B cell (primary cell): ENCODE results near the gene OVCA2. TPM values are rescaled to one million over a fixed set of nuclear protein-coding genes. Genes with fewer than 3 reads are reported as not detected.

Experiments
- ATAC-seq: fragments of 200-7000 bp; cut with Tn5 transposase; one replicate; pipeline ENCODE4 v1.10.0; 2021; ENCODE audit warnings: low read depth, mild to moderate bottlenecking, moderate number of reproducible peaks, moderate library complexity
- CTCF ChIA-PET: fragments of 350-600 bp; sonication (Branson Sonifier 250); formaldehyde crosslinking; loops from one replicate; lab custom pipeline; 2021; ENCODE audit warnings: antibody characterized with exemption, inconsistent platforms; lab: Charles Lee
- POLR2A ChIA-PET: fragments of 350-600 bp; sonication (Branson Sonifier 250); formaldehyde crosslinking; loops from one replicate; lab custom pipeline; 2021; ENCODE audit warnings: antibody characterized with exemption; lab: Charles Lee
- DNase-seq: peaks from one replicate; pipeline ENCODE4 v3.0.0; 2013
- H2AFZ ChIP-seq: 2 replicates; pipeline ENCODE4 v1.6.1; 2012; ENCODE audit warnings: mild to moderate bottlenecking, low read depth, low read length; ENCODE audit not compliant: insufficient read depth, poor library complexity, severe bottlenecking
- H3K27ac ChIP-seq, 2 donors: 1 replicate in 1 of 2; 2 replicates in 1 of 2; pipeline ENCODE4 v1.5.1; 2012 to 2013; ENCODE audit warnings: low read length in 2 of 2, mild to moderate bottlenecking in 2 of 2, moderate library complexity in 1 of 2
- H3K27me3 ChIP-seq, 4 experiments: fragments of 200-600 bp in 1 of 4; sonication (generic) in 1 of 4; replicated peaks in 1 of 4; 1 replicate in 2 of 4; 2 replicates in 2 of 4; pipeline versions ENCODE4 v1.6.1 to v1.7.0; 2013 to 2016; ENCODE audit warnings: low read length in 3 of 4, mild to moderate bottlenecking in 2 of 4, mixed read lengths in 1 of 4, moderate library complexity in 1 of 4; ENCODE audit not compliant: insufficient read depth in 4 of 4, control insufficient read depth in 3 of 4; ENCODE audit errors: control extremely low read depth in 1 of 4
- H3K36me3 ChIP-seq, 2 experiments: replicated peaks in 1 of 2; 1 replicate in 1 of 2; 2 replicates in 1 of 2; pipeline versions ENCODE4 v1.6.1 to v1.7.1; 2013; ENCODE audit warnings: low read length in 1 of 2; ENCODE audit not compliant: insufficient read depth in 2 of 2, control insufficient read depth in 1 of 2; ENCODE audit errors: control extremely low read depth in 1 of 2, extremely low read depth in 1 of 2
- H3K4me1 ChIP-seq, 2 donors: fragments of 200-600 bp in 1 of 2; sonication (generic) in 1 of 2; 1 replicate in 1 of 2; 2 replicates in 1 of 2; pipeline versions ENCODE4 v1.5.1 to v1.6.1; 2013 to 2017; ENCODE audit warnings: low read length in 2 of 2; ENCODE audit not compliant: control insufficient read depth in 2 of 2, insufficient read depth in 2 of 2
- H3K4me2 ChIP-seq: replicated peaks from 2 replicates; pipeline ENCODE3; 2012; ENCODE audit warnings: mild to moderate bottlenecking, low read depth, low read length; ENCODE audit not compliant: poor library complexity, severe bottlenecking
- H3K4me3 ChIP-seq, 5 experiments: fragments of 200-600 bp in 1 of 5; sonication (generic) in 1 of 5; 1 replicate in 3 of 5; 2 replicates in 2 of 5; pipeline versions ENCODE4 v1.5.1 to v1.7.0; 2011 to 2016; ENCODE audit warnings: low read length in 4 of 5, mild to moderate bottlenecking in 4 of 5, low read depth in 2 of 5, control low read depth in 1 of 5, moderate library complexity in 1 of 5; ENCODE audit not compliant: insufficient read depth in 1 of 5; ENCODE audit errors: control extremely low read depth in 1 of 5, extremely low read depth in 1 of 5
- H3K79me2 ChIP-seq: fragments of 200-600 bp; sonication (generic); one replicate; pipeline ENCODE4 v1.6.0; 2016; ENCODE audit warnings: low read length; ENCODE audit not compliant: control insufficient read depth, insufficient read depth
- H3K9ac ChIP-seq: fragments of 200-600 bp; sonication (generic); 2 replicates; pipeline ENCODE4 v1.6.1; 2017; ENCODE audit warnings: mild to moderate bottlenecking, low read length, moderate library complexity
- H3K9me3 ChIP-seq, 3 donors: one replicate each; pipeline versions ENCODE4 v1.6.1 to v1.7.1; 2013; ENCODE audit warnings: low read length in 2 of 3; ENCODE audit not compliant: control insufficient read depth in 2 of 3, insufficient read depth in 1 of 3; ENCODE audit errors: control extremely low read depth in 1 of 3
- H4K20me1 ChIP-seq: 2 replicates; pipeline ENCODE4 v1.6.0; 2012; ENCODE audit warnings: mild to moderate bottlenecking, low read length; ENCODE audit not compliant: insufficient read depth, control insufficient read depth, poor library complexity, severe bottlenecking
- H3K27ac Mint-ChIP-seq: one replicate; pipeline ENCODE4 v1.8.0; 2021; ENCODE audit warnings: mixed read lengths
- H3K27me3 Mint-ChIP-seq: one replicate; pipeline ENCODE4 v1.8.0; 2021; ENCODE audit warnings: mixed read lengths
- H3K4me1 Mint-ChIP-seq: one replicate; pipeline ENCODE4 v1.8.0; 2021; ENCODE audit warnings: mixed read lengths
- H3K4me3 Mint-ChIP-seq: one replicate; pipeline ENCODE4 v1.8.0; 2021; ENCODE audit warnings: mixed read lengths
- H3K9me3 Mint-ChIP-seq: one replicate; pipeline ENCODE4 v1.8.0; 2022; ENCODE audit warnings: mixed read lengths; ENCODE audit not compliant: insufficient read depth
- EZH2 ChIP-seq: IDR thresholded peaks from 2 replicates; pipeline ENCODE4 v1.6.1; 2012; ENCODE audit warnings: borderline replicate concordance, low read depth, mild to moderate bottlenecking, moderate library complexity, low read length; ENCODE audit not compliant: insufficient read depth, poor library complexity, severe bottlenecking
- WGBS: methylation state at CpG from one replicate; pipeline ENCODE4 v1.1.5; 2013; ENCODE audit warnings: missing lambda C conversion rate; ENCODE audit not compliant: insufficient coverage; 5-methylcytosine and 5-hydroxymethylcytosine counted together
- intact Hi-C: fragments of 100-400 bp; cut with micrococcal nuclease; formaldehyde crosslinking; loops from one replicate; pipeline ENCODE4 v1.10.0; 2022
- polyA plus RNA-seq: library from polyadenylated mRNA; depleted of rRNA; stranded (reverse); fragments of >200 nt; gene quantifications from 2 replicates; pipeline ENCODE4 v1.2.3, GENCODE V29; 2012
- total RNA-seq, 2 donors: library from RNA; stranded (reverse); fragments of 120-200 nt in 1 of 2; gene quantifications; 1 replicate in 1 of 2; 2 replicates in 1 of 2; pipeline versions ENCODE4 v1.2.3 to v1.2.4, GENCODE V29; 2013 to 2022
- TF ChIP-seq, protein P1 (sequence below): fragments of 200-600 bp; IDR thresholded peaks from one replicate; pipeline ENCODE4 v1.8.0; 2022; ENCODE audit warnings: antibody characterized with exemption, mild to moderate bottlenecking

Gene OVCA2
- total and polyA plus RNA-seq, 2 donors (not counting 1 experiment from before 2014, with no cell fraction given): 23.2 to 43.9 TPM

DNA sequence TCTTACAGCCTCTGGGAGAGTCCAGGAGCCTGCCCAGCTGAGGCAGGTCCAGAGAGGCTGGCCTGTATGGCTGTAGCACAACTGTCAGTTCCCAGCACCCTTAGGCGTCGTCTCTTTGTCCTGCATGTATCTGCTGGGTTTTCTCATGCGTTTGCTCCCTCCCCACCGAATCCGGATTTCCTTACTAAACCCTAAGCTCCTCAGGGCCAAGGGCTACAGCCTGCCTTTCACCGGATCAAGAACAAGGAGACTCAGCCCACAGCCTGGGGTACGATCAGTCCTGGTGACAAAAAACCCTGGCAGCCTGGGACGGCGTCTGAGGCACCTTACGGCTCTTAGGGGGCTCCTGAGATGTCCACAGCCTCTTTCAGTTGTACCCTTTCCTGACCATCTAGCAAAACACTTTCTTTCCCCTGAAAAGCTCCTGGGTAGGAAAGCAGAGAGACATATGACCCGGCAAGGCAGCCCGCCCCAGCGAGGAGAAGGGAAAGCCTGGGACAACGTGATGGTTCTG is 25.3 kb downstream of the OVCA2 start:
- no peak overlapping the region for H3K27ac ChIP-seq
- no peaks in the 10 kb centered on the region for H4K20me1 ChIP-seq
- H3K4me3 Mint-ChIP-seq: no peak overlapping the region
- H3K27ac Mint-ChIP-seq: no peak overlapping the region
- POLR2A ChIA-PET: no interaction called here
- WGBS: 89% methylated on average over 14 of the region's 14 CpGs
- DNase-seq (no peak), ATAC-seq (no peak)
- TF ChIP-seq, protein P1, sequence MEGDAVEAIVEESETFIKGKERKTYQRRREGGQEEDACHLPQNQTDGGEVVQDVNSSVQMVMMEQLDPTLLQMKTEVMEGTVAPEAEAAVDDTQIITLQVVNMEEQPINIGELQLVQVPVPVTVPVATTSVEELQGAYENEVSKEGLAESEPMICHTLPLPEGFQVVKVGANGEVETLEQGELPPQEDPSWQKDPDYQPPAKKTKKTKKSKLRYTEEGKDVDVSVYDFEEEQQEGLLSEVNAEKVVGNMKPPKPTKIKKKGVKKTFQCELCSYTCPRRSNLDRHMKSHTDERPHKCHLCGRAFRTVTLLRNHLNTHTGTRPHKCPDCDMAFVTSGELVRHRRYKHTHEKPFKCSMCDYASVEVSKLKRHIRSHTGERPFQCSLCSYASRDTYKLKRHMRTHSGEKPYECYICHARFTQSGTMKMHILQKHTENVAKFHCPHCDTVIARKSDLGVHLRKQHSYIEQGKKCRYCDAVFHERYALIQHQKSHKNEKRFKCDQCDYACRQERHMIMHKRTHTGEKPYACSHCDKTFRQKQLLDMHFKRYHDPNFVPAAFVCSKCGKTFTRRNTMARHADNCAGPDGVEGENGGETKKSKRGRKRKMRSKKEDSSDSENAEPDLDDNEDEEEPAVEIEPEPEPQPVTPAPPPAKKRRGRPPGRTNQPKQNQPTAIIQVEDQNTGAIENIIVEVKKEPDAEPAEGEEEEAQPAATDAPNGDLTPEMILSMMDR: no peak
- TF ChIP-seq EZH2: no peak
- no peaks in the 10 kb centered on the region for H3K79me2 ChIP-seq
- no peak overlapping the region for H2AFZ ChIP-seq
- H3K4me2 ChIP-seq: no peak overlapping the region
- H3K4me1 Mint-ChIP-seq: peaks cover 47% of the 10 kb centered on the region
- H3K4me3 ChIP-seq: no peak overlapping the region
- intact Hi-C loops: no loop called here
- H3K27me3 ChIP-seq: no peaks in the 10 kb centered on the region
- no peaks in the 10 kb centered on the region for H3K9me3 Mint-ChIP-seq
- H3K9me3 ChIP-seq: no peaks in the 10 kb centered on the region
- H3K36me3 ChIP-seq: peaks cover 2 to 19% of the 10 kb centered on the region in 2 experiments
- CTCF ChIA-PET: interaction anchor here (5.4 kb wide), 1 partner anchor 11 kb away, joined by 28 read pairs; the partner anchor contains the start of gene HIC1
- peaks cover 20 to 46% of the 10 kb centered on the region in 2 donors for H3K4me1 ChIP-seq
- H3K9ac ChIP-seq: no peak overlapping the region
- H3K27me3 Mint-ChIP-seq: no peaks in the 10 kb centered on the region

GRCh38 chr17:2067608-2068024 is 25.8 kb downstream of the OVCA2 start:
- ChIA-PET POLR2A (interaction anchor here (0.5 kb wide), 1 partner anchor 226 kb away, joined by 3 read pairs; no protein-coding TSS in a partner anchor), CTCF (interaction anchor here (0.9 to 5.4 kb wide), 2 partner anchors 9 to 12 kb away, joined by 3 to 28 read pairs; partner anchors contain the start of gene HIC1)
- Histone ChIP-seq H3K4me2 (no peak overlapping the region), H3K36me3 (peaks cover 2 to 21% of the 10 kb centered on the region in 2 experiments), H2AFZ (no peak overlapping the region), H3K79me2 (no peaks in the 10 kb centered on the region), H3K27me3 (no peaks in the 10 kb centered on the region), H3K27ac (no peak overlapping the region), H3K9me3 (no peaks in the 10 kb centered on the region), H3K4me1 (peaks cover 20 to 46% of the 10 kb centered on the region in 2 donors), H4K20me1 (no peaks in the 10 kb centered on the region), H3K4me3 (no peak overlapping the region), H3K9ac (no peak overlapping the region)
- TF ChIP-seq EZH2: no peak
- TF ChIP-seq, protein P1: no peak
- Mint-ChIP-seq H3K4me1 (peaks cover 50% of the 10 kb centered on the region), H3K4me3 (no peak overlapping the region), H3K9me3 (no peaks in the 10 kb centered on the region), H3K27ac (no peak overlapping the region), H3K27me3 (no peaks in the 10 kb centered on the region)
- DNase-seq (no peak), ATAC-seq (no peak)
- intact Hi-C loops: no loop called here
- 19% methylated on average over 4 of the region's 5 CpGs for WGBS
